Stimulated activated CD4-positive, alpha-beta T cell treated with anti-CD3 and anti-CD28 coated beads, TNF-alpha, amount 100 ng/mL, for 48 hours (primary cell): ENCODE measurements around the gene CNTNAP5.

Experiments
- DNase-seq, 3 donors: peaks; one replicate each; pipeline ENCODE4 v3.0.0-alpha.2; 2020; ENCODE audit warnings: low read depth in 3 of 3

CNTNAP5 gene

GRCh38 chr2:124063596-124063995 lies 38.5 kb downstream of the CNTNAP5 start:
- no peak for DNase-seq

GRCh38 chr2:124065636-124066035 lies 40.5 kb downstream of the CNTNAP5 start:
- DNase-seq, result no peak

GRCh38 chr2:124066776-124067175 lies 41.7 kb downstream of the CNTNAP5 start:
- no peak for DNase-seq

DNA sequence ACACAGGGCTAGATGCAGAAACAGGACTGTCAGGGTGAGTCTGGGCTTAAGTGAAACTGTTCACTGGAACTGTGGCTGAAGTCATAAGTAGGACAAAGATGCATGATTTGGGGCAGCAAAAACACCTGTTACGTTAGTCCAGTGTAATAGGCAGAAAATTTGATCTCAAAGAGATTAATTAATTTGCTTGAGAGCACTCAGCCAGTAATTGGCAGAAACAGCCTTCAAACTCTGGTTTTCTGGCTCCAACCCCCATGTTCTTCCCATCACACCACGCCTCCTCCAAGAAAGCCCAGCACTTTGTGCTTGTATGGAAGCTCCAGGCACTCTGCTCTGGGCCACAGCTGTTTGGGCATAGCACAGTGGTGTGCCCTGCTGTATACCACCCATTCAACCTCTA lies 54.0 kb downstream of the CNTNAP5 start:
- DNase-seq, result no peak

GRCh38 chr2:124080281-124081153 lies 55.4 kb downstream of the CNTNAP5 start:
- DNase-seq, result no peak

GRCh38 chr2:124081154-124081716 lies 56.1 kb downstream of the CNTNAP5 start:
- no peak for DNase-seq

- DNase-seq, result no peak
Observed at GRCh38 chr2:124088616-124089015, 63.5 kb downstream of the CNTNAP5 start.

- DNase-seq, result no peak
Observed at GRCh38 chr2:124091721-124092120, 66.6 kb downstream of the CNTNAP5 start.

GRCh38 chr2:124092651-124093050 lies 67.6 kb downstream of the CNTNAP5 start:
- no peak for DNase-seq

GRCh38 chr2:124104914-124105313 lies 79.8 kb downstream of the CNTNAP5 start:
- no peak for DNase-seq

DNA sequence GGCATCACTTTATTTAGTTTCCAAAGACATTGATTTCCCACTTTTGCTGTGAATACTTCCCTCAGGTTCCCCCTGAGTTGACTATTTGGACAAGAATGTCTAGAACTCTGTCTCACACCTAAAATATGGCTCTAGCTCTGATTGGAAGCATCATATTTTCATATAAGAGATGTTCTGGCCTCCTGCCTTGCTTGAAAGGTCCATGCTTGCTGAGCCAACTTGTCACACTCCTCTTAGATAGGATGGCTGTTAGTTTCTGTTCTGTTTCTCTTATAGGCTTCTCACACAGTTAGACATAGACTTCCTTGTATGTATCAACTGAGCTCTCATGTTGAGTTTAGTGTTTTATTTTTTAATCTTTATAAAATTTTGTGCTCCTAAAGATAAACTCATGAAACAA lies 87.1 kb downstream of the CNTNAP5 start:
- no peak for DNase-seq

GRCh38 chr2:124112966-124113365 lies 87.9 kb downstream of the CNTNAP5 start:
- DNase-seq, result no peak

DNA sequence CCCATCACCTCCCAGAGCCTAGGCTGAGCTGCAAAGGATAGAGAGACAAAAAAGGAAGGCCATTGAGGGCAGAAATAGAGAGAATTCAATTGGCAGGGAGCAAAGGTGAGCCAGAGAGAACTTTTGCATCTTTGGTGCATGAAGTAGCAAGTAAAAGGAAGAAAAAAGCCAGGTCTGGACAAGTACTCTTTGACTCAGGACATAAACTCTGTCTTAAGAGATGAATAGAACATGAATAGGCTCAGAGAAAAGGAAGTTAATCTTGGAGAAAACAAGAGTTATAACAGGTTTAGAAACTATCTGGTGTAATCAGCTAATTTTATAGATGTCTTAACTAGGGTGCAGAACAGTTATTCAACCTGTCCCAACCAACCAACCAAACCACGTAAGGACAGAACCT lies 95.2 kb downstream of the CNTNAP5 start:
- DNase-seq, result no peak

- no peak for DNase-seq
Observed at GRCh38 chr2:124121106-124121505, 96.0 kb downstream of the CNTNAP5 start.

GRCh38 chr2:124121760-124122275 lies 96.7 kb downstream of the CNTNAP5 start:
- DNase-seq, result no peak

DNA sequence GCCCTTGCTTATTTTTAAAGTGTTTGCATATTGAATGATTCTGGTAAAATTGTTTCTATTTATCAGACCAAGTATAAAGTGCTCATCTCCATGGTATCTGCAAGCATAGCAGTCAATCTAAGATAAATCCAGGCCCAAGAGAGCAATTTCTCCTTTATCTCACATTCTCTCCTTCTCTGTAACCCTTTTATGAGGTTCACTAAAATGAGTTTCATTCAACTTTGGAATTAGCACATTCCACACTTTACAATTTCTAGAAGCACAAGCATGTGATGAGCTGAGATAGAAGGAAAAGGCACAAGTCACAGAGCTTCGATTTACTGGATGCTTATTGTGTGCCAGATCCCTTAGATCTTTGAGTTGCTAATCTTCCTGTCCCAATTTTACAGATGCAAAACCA lies 97.3 kb downstream of the CNTNAP5 start:
- DNase-seq, result no peak

- DNase-seq, result no peak
Observed at GRCh38 chr2:124131276-124131675, 106.2 kb downstream of the CNTNAP5 start.

DNA sequence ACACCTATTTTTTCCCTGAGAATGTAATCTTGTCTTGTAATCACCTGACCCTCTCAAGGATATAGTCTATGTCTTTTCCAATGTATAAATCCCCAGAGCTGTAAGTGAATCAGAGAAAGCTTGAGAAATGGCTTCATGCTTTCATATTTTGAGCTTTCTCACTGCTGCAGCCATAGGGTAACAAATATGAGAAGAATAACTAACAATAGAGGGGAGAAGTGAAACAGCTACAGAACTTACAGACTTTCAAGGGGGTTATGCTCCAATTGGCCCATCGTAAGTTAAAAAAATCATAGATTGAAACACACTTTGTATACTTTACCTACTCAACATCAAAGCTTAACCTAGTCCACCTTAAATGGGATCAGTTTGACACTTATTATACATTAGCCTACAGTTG lies 111.0 kb downstream of the CNTNAP5 start:
- DNase-seq, result no peak

GRCh38 chr2:124138076-124138475 lies 113.0 kb downstream of the CNTNAP5 start:
- no peak for DNase-seq

GRCh38 chr2:124145982-124146381 lies 120.9 kb downstream of the CNTNAP5 start:
- no peak for DNase-seq

GRCh38 chr2:124147552-124147951 lies 122.5 kb downstream of the CNTNAP5 start:
- no peak for DNase-seq

- no peak for DNase-seq
Observed at GRCh38 chr2:124149571-124149970, 124.5 kb downstream of the CNTNAP5 start.

- no peak for DNase-seq
Observed at GRCh38 chr2:124151691-124152090, 126.6 kb downstream of the CNTNAP5 start.
